ENCODE results near the gene NTM. TPM values are rescaled to one million over a fixed set of nuclear protein-coding genes. Genes with fewer than 3 reads are reported as not detected.

The NTM gene
- total and polyA plus RNA-seq, 2 of the 8 experiments (the other 6 are each of a cell fraction or from before 2014, with no cell fraction given), result 13.4 to 20.0 TPM

DNA sequence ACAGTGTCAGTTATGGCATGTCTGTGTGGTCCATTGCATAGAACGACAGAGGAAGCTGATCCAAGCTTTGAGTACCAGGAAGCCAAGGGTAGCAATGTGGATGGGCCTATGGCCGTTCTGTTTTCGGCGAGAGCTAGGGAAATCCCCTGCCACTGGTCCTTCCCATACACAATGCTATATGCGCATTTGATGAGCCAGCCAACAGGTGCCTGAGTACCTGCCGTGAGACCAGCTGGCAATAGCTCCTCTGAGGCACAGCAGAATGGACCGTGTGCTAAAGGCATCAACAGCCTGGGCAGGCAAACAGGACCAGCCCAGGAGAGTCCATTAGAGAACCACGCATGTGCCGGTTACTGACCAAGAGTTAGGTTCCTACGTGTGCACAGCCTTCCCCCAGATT is 753.0 kb downstream of the NTM start (continued):
- TF ChIP-seq SAP30 (IDR thresholded peaks at IDR 0.05; ENCODE audit: insufficient read depth, insufficient replicate concordance, low read length) (no peak), SRF (IDR thresholded peaks at IDR 0.05; ENCODE audit: low read depth, low read length) (no peak), SIN3A (conservative IDR thresholded peaks at IDR 0.05 in 1 of 2, IDR thresholded peaks at IDR 0.05 in 1 of 2; ENCODE audit: low read depth in 1 of 2, low read length in 2 of 2) (0 out of 4 replicates have a peak, but pooled peaks of 1 of the 2 experiments have one; percentile 22), CBX5 (IDR thresholded peaks at IDR 0.05; ENCODE audit: low read depth, low read length) (no peak), NANOG (IDR thresholded peaks at IDR 0.05; ENCODE audit: insufficient read depth, low read depth, low read length, poor library complexity, severe bottlenecking) (peak; percentile 56), RFX5 (IDR thresholded peaks at IDR 0.05; ENCODE audit: borderline replicate concordance, low read depth, low read length) (no peak)
